ENCODE results near the gene XYLT1. TPM values are rescaled to one million over a fixed set of nuclear protein-coding genes. Genes with fewer than 3 reads are reported as not detected.

The XYLT1 gene
- total RNA-seq, 1 experiment from 2014 or later = 1.7 TPM

- no peaks in the 10 kb centered on the region for H4K20me1 ChIP-seq (ENCODE audit: insufficient read depth)
- H3K79me2 ChIP-seq (ENCODE audit: low read depth) = no peaks in the 10 kb centered on the region
- no peaks in the 10 kb centered on the region for H3K9me2 ChIP-seq (ENCODE audit: insufficient read depth)
- H3K36me3 ChIP-seq (ENCODE audit: low read depth) = no peaks in the 10 kb centered on the region
- H3K4me2 ChIP-seq = no peak overlapping the region
- H3K4me1 ChIP-seq (replicated peaks; ENCODE audit: insufficient read depth) = no peaks in the 10 kb centered on the region
- no peak overlapping the region for H2AFZ ChIP-seq
- H3K4me3 ChIP-seq = no peak overlapping the region
- no peaks in the 10 kb centered on the region for H3K9me3 ChIP-seq (ENCODE audit: insufficient read depth, low read depth)
- no peak for DNase-seq
- CTCF ChIA-PET = no interaction called here
- intact Hi-C loops (cut with micrococcal nuclease; ENCODE audit: unreplicated experiment) = no loop called here
- POLR2A ChIA-PET (ENCODE audit: unreplicated experiment) = no interaction called here
- no TSS peak for BruUV-seq (replicated peaks)
- H3K27me3 ChIP-seq (ENCODE audit: insufficient read depth, low read depth) = peaks cover 23% of the 10 kb centered on the region
- no peak overlapping the region for H3K27ac ChIP-seq
- TF ChIP-seq, protein P1, sequence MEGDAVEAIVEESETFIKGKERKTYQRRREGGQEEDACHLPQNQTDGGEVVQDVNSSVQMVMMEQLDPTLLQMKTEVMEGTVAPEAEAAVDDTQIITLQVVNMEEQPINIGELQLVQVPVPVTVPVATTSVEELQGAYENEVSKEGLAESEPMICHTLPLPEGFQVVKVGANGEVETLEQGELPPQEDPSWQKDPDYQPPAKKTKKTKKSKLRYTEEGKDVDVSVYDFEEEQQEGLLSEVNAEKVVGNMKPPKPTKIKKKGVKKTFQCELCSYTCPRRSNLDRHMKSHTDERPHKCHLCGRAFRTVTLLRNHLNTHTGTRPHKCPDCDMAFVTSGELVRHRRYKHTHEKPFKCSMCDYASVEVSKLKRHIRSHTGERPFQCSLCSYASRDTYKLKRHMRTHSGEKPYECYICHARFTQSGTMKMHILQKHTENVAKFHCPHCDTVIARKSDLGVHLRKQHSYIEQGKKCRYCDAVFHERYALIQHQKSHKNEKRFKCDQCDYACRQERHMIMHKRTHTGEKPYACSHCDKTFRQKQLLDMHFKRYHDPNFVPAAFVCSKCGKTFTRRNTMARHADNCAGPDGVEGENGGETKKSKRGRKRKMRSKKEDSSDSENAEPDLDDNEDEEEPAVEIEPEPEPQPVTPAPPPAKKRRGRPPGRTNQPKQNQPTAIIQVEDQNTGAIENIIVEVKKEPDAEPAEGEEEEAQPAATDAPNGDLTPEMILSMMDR (conservative IDR thresholded peaks at IDR 0.05) = no peak
- no peaks in the 10 kb centered on the region for H3F3A ChIP-seq (ENCODE audit: insufficient read depth, low read depth)
Observed at GRCh38 chr16:17474037-17474436, 3.3 kb upstream of the XYLT1 start.

GRCh38 chr16:17471719-17472461, 1.1 kb upstream of the XYLT1 start:
- Histone ChIP-seq H3K4me3 (no peak overlapping the region), H3F3A (ENCODE audit: insufficient read depth, low read depth) (no peaks in the 10 kb centered on the region), H4K20me1 (ENCODE audit: insufficient read depth) (no peaks in the 10 kb centered on the region), H3K9me2 (ENCODE audit: insufficient read depth) (no peaks in the 10 kb centered on the region), H2AFZ (no peak overlapping the region), H3K27me3 (ENCODE audit: insufficient read depth, low read depth) (peaks cover 23% of the 10 kb centered on the region), H3K79me2 (ENCODE audit: low read depth) (no peaks in the 10 kb centered on the region), H3K4me2 (no peak overlapping the region), H3K4me1 (replicated peaks; ENCODE audit: insufficient read depth) (no peaks in the 10 kb centered on the region), H3K9me3 (ENCODE audit: insufficient read depth, low read depth) (no peaks in the 10 kb centered on the region), H3K36me3 (ENCODE audit: low read depth) (no peaks in the 10 kb centered on the region), H3K27ac (no peak overlapping the region)
- POLR2A ChIA-PET (ENCODE audit: unreplicated experiment) = no interaction called here
- DNase-seq = no peak
- CTCF ChIA-PET = no interaction called here
- TF ChIP-seq, protein P1 (conservative IDR thresholded peaks at IDR 0.05) = no peak
- TF ChIP-seq EZH2 (IDR thresholded peaks at IDR 0.05; ENCODE audit: low read depth) = no peak
- intact Hi-C loops (cut with micrococcal nuclease; ENCODE audit: unreplicated experiment) = no loop called here
- BruUV-seq (replicated peaks) = no TSS peak

DNA sequence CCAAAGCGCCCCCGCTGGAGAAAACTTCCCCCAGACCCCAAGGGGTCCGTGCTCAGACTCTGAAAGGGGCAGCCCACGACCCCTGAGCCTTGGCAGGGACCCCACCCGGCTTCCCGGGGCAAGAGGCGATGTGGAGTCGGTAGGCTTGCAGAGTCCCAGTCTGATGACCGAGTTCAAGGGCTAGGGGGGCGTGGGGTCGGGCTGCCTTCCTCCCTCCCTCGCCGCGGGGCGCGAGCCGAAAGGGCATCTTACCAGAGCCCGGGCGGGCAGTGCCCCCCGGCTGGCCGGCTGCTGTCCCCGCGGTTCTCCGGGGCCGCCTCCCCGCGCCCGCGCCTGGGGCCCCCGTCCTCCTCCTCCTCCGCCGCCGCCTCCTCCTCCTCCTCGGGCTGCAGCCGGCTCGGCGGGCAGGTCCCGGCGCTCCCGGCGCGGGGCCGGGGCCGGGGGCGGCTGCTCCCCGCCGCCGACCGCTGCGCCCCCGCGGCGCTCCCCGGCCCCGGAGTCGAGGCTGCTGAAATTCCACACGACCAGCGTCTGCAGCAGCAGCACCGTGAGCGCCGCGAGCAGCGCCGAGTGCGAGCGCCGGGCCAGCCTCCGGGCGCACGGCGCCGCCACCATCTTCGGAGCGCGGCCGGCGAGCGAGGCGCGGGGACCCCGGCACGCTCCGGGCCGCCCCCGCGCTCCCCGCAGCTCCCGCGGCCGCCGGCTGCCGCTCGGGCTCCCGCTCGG, 415 bp downstream of the XYLT1 start:
- intact Hi-C loops (cut with micrococcal nuclease; ENCODE audit: unreplicated experiment) = no loop called here
- no peaks in the 10 kb centered on the region for H3F3A ChIP-seq (ENCODE audit: insufficient read depth, low read depth)
- H3K79me2 ChIP-seq (ENCODE audit: low read depth) = no peaks in the 10 kb centered on the region
- no TSS peak for BruUV-seq (replicated peaks)
- H3K4me3 ChIP-seq = no peak overlapping the region
- POLR2A ChIA-PET (ENCODE audit: unreplicated experiment) = no interaction called here
- H4K20me1 ChIP-seq (ENCODE audit: insufficient read depth) = no peaks in the 10 kb centered on the region
- no peak overlapping the region for H2AFZ ChIP-seq
- CTCF ChIA-PET = no interaction called here
- peaks cover 23% of the 10 kb centered on the region for H3K27me3 ChIP-seq (ENCODE audit: insufficient read depth, low read depth)
- no peaks in the 10 kb centered on the region for H3K9me3 ChIP-seq (ENCODE audit: insufficient read depth, low read depth)
- no peak overlapping the region for H3K4me2 ChIP-seq
- H3K36me3 ChIP-seq (ENCODE audit: low read depth) = no peaks in the 10 kb centered on the region
- no peaks in the 10 kb centered on the region for H3K4me1 ChIP-seq (replicated peaks; ENCODE audit: insufficient read depth)
- TF ChIP-seq, protein P1 (conservative IDR thresholded peaks at IDR 0.05) = no peak
- TF ChIP-seq EZH2 (IDR thresholded peaks at IDR 0.05; ENCODE audit: low read depth) = no peak
- DNase-seq = no peak
- no peaks in the 10 kb centered on the region for H3K9me2 ChIP-seq (ENCODE audit: insufficient read depth)
- no peak overlapping the region for H3K27ac ChIP-seq

Data from PC-9 (cell line).